GM21528 (cell line): Measurements from ENCODE around the gene CPEB3.
"Not testable (repeated sequence)": the region's sequence is repeated elsewhere in the genome, so short reads cannot be mapped to it uniquely, and the experiment has no call there.

Experiments used
- ATAC-seq: cut with Tn5 transposase; IDR thresholded peaks from one replicate; pipeline ENCODE4 v1.9.1; 2021; ENCODE audit warnings: mild to moderate bottlenecking, moderate library complexity; ENCODE audit not compliant: unreplicated experiment, low FRiP score

CPEB3 gene

DNA sequence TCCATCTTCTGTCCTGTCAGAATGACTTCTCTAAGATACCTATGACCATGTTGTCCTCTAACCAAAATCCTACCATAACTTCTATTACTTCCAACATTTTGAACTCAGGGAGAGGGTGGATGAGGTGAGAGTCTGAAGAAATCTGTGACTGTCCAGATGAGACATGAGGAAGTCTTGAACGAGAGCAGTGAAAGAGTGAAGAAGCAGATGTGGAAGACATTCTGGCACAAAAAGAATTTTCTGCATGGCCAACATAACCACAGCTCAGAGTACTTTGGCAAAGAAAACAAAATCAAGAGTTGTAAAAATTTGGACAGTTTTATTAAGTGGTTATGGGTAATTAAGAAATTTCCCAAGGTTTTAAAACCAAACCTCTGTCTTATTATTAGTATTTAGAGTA is 141.6 kb downstream of the CPEB3 start:
- ATAC-seq = no peak

DNA sequence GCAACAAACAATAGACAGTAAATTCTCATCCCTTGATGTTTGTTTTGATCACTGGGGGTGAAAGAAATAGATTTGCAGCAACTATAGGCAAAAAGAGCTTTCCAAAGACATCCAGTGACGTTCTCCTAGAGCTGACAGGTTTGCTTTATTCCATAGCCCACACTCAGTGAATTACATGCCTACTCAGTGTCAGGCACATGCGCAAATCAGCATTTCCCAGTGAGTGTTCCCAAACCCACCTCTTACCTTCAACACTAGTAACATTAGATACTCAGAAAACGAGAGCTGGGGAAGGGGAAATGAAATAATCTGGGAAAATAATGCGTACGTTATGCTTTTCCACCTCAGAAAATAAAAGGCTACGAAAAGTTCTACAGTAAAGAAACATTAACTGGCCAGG is 144.1 kb downstream of the CPEB3 start:
- no peak for ATAC-seq

DNA sequence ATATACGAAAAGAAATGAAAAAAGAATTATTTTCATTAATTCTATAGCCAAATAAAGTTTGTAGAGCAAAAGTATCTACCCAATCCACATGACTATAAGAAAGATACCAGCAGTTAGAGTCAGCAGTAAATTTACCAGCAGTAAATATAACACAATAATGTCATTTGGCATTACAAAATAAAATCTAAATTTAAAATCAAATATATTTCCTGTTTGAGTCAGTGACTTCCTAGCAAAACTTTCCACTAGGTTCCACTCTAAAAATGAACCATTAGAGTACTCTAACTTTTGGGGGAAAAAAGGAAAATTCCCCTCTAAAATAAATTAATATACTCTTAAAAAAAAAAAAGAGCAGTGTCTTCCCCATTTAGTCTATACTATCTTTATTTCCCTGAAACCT is 144.8 kb downstream of the CPEB3 start:
- no peak for ATAC-seq

DNA sequence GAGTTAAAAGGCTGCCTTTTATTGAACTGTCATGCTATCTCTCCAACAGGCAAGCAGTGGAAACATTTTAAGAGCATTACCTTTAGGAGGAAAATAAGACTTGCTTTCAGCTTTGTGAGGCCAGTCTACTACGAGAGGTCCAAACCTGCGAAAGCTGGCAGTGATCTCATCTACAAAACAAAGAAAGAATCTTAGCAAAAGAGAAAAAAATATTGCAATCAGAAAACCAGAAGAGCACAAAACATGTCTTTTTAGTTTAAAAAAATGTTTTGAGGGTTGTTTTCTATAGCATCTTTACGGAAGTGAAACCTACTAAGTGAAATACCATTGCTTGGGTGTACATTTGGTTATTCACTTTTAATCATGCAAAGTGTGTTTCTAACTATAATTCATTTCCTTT is 147.9 kb downstream of the CPEB3 start:
- peak; percentile 74 for ATAC-seq

DNA sequence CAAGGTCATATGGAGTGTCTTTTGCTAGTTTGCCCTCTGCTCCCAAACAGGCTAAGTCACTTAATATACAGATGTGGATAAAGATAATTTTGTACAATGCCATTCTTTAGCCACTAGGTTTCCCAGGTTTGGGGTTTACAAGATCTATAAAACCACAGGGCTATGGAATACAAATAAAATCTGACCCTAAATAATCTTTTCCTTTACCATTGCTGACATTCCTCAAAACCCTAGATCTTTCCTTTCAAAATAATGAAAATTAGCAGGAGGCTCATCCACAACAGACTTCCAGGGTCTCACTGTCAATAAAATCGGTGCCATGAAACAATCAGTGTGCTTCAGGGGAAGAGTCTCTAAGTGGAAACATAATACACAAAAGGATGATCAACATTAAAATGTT is 148.4 kb downstream of the CPEB3 start:
- no peak for ATAC-seq

DNA sequence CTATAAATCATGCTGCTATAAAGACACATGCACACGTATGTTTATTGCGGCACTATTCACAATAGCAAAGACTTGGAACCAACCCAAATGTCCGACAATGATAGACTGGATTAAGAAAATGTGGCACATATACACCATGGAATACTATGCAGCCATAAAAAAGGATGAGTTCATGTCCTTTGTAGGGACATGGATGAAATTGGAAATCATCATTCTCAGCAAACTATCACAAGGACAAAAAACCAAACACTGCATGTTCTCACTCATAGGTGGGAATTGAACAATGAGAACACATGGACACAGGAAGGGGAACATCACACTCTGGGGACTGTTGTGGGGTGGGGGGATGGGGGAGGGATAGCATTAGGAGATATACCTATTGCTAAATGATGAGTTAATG is 149.7 kb downstream of the CPEB3 start:
- not testable (repeated sequence) for ATAC-seq

DNA sequence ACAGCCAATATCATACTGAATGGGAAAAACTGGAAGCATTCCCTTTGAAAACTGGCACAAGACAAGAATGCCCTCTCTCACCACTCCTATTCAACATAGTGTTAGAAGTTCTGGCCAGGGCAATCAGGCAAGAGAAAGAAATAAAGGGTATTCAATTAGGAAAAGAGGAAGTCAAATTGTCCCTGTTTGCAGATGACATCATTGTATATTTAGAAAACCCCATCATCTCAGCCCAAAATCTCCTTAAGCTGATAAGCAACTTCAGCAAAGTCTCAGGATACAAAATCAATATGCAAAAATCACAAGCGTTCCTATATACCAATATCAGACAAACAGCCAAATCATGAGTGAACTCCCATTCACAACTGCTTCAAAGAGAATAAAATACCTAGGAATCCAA is 156.8 kb downstream of the CPEB3 start:
- not testable (repeated sequence) for ATAC-seq

DNA sequence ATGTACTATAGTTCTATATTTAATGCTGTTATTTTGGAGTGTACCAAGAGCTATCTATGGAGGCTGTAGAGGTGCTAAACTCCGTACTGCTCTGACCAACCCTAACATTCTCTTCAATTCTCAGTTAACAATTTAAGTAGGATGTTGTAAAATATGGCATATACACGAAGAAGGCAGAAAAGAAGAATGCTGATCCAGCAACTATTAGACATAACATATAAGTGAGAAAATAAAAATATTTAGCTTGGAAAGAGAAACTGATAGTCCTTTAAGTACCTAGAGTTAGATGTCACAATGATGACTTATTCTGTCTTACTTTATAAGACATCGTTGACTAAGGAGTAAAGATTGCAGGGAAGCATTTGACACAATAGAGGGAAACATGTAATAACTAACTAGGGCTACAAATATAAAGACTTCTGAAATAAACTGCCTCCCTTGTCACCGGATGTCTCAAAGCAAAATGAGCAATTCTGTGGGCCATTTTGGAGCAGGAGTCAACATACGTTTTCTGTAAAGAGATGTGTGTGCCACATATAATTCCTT is 159.5 kb downstream of the CPEB3 start:
- ATAC-seq = no peak

DNA sequence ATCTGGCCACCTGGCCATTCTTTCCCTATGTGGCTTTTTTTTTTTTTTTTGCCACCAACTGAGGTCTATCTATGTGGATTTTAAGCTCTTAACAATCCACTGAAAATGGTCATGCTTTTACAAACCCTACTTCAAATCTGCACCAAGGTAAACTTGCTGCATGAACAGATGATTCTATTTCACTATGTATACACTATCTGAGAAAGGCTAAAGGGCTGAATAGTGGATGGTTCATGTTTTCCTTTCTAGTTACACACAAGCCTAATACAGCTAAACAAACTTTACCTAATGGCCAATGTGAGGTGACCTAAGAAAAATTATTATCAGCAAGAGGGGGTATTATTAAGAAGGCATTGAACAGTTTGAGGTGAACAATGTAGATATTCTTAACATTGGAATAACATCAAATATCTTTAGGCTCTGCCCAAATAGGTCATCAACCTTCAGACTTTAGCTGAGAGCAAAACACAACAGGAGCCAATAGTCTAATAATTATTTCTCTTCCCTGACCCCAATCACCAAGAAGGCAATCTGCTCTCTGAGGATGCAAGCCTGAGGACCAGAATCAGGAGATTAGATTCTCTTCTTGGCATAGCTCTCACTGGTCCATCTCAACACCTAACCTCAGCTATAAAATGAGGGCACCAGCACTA is 160.1 kb downstream of the CPEB3 start:
- no peak for ATAC-seq

DNA sequence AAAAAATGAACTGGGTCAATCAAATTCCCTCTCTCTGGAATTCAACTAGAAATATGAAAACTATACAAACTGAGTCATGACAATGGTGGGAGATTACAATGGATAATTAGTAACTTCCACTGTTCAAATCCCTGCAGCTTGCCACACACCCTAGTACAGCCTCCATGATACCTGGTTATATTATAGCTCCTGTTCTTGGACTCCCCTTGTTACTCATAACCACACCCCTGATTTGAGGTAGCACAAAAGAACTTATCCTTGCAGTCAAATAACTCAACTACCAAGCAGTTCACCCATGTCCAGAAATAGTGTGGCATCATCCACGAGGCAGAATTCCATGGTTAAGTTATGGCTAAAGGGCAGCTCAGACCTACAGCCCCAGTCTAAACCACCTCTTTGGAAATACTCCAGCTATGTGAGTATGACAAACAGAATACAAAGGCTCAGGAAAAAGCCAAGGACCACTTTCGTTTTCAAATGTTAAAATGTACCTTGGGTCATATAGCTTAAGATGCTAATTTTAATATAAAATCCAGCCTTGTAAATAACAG is 164.7 kb downstream of the CPEB3 start:
- no peak for ATAC-seq

DNA sequence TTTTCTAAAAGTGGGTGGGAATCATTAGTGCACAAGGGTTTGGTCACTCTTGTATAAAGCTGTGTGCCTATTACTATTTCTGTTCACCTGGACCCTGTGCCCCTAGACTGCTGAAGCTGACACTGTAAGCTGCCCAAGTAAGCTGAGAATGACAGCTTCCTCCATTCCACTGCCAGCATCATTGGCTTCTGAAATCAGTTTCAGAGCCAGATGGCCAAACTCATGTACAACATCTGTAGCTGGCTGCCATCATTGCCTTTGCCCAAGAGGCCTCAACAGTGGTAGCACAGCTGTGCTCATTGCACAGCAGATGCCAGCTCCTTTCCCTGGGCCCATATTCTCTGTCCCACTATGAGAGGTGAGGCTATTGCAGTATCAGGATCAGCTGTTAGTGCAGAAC is 165.7 kb downstream of the CPEB3 start:
- no peak for ATAC-seq

DNA sequence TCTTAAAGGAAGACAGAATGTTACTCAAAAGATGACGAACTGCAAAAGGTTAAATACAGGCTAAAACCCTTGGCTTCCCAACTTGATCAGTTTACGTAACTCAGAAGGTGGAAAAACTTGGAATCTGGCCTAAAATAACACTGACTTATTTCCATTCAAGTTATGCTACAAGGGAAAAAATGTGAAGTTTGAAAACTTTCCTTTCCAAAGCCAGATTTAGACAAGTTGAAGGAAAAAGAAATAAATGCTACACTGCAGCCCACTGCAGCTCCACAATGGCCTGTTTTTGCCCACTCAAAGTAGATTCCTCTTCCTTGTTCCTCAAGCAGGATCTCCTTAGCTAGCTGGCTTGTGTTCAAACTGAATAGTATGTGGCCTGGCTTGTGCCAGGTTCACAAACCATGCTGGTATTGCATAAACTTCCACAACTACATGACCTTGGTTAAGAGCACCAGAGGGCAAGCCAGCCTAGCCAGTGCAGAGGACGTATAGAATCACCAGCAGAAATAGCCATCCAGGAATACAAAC is 166.2 kb downstream of the CPEB3 start:
- no peak for ATAC-seq

DNA sequence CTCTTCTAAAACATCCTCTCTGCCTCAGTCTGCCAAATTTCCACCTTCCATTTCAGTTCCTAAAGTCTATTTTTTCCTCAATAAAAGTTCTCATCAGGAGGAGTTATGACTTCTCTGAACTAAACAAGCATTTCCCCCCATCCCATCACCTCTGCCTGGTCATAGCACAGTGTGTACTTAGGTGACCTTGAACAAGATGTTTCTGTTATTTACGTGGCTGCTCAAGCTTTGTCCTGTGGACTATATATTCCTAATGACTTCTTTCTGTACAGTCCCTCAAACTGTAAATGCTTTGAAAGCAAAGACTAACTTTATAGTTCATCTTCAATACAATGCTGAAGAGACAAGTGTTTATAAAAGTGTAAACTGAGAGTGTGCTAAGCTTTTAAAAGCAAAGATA is 166.9 kb downstream of the CPEB3 start:
- ATAC-seq = no peak

DNA sequence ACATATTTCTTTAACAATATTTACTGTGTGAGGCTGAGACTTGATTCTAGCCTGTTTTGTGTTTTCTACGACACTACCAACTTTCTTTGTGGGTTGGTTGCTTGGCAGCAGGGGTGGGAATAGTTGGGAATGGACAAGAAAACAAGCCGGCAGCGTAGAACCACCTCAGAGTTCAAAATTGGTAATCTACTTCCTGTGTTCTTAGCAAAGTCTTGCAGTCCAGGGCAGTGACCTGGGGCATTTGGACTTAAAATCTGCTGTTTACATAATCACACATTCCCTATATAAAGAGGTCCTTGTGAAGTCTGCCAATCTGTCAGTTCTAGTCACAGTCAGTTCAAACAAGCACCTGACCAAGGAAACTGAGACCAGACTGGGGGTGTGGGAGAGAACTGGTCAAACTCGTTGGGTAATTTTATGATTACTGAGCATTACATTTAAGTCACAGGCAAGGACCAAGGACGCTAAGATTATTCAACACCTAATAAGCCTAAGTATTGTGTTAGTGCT is 167.9 kb downstream of the CPEB3 start:
- ATAC-seq = no peak

DNA sequence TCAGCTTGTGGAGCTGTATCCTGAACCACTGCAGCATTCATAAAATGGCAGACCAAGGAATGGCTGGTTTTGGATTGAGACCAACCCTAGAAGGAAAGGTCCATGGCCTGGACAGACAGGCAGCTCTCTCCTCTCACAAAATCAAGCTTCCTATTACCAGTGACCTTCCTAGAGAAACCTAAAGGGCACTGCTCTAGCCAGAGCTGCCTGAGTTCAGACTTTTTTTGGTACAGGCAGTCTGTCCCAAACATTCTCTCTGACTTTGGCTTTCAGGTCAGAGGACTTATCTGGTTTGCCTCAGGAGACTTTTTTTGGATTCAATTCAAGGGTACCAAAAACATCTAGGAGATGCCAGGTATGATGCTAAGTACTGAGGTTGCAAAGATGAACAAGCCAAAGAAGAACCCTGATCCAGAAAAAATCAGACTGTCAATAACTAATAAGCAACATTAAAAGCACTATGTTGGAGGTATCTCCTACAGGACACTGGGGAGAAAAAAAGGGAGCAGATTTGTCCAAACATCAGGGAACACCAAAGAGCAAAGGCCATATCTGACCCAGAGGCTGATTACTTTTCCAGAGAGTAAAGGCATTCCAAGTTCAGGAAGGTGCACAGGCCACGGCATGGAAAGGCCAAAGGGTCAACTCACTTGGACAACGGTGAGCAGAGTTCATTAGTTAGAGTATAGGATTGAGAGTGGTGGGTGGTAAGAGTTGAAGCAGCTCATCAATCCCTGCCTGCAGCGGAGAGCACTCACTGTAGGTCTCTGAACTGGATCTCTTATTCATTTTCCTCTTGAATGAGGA is 169.0 kb downstream of the CPEB3 start:
- ATAC-seq = no peak

DNA sequence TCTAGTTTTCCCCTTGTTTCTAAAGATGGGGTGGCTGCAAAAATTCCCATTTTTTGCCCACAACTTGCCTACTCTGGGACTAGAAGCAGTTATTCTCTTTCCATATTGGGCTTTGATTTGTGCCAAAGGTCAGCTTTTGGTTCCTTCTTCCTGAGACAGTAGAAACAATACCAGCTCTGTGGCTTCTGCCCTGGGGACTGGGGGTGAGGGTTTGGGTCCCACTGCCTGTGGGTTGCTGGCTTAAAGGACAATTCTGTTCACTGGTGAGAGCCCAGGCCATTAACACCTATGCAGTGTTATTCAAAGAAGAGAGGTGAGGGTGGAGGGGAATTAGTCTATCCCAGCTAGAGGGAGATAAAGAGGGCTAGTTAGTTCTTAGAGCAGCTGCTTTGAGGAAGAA is 171.5 kb downstream of the CPEB3 start:
- no peak for ATAC-seq

DNA sequence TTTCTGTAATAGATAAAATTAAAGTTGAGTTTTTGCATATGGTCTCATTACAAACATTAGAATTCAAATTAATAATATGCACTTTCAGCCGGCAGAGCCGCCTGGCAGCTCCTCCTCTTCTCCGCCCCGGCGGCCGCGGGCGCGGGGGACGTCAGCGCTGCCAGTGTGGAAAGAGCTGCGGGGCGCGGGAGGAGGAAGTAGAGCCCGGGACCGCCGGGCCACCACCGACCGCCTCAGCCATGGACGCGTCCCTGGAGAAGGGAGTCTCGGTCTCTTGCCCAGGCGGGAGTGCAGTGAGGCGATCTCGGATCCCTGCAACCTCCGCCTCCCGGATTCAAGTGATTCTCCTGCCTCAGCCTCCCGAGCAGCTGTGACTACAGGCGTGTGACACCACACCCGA is 176.0 kb downstream of the CPEB3 start:
- ATAC-seq = not testable (repeated sequence)

DNA sequence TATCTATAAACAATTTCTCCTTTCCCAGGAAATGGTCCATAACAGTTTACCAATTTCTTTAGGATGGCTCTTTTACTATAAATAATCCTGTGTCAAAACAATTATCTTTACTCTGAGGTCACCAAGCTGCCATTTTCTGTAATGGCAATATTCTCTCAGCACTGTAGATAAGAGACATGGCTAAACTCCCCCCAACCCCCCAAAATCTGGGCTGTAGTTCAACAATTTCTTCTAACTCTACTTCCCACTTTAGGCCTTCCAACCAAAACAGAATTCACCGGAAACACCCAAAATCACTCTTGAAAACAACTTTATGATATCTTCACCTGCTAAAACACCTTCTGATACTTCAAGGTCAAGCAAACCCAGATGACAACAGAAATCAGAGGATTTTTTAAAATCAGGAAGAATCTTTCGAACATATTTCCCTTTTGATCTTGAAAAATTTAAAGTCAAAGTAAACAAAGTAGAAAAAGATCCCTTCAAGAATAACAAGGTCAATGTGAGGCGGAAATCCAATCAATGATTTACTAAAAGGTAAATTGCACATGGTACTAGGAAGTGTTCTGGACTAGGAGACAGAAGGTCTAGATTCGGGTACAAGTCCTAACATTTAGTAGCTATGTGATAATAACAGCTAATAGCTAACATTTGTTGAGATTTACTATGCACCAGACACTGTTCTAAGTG is 176.8 kb downstream of the CPEB3 start:
- no peak for ATAC-seq

DNA sequence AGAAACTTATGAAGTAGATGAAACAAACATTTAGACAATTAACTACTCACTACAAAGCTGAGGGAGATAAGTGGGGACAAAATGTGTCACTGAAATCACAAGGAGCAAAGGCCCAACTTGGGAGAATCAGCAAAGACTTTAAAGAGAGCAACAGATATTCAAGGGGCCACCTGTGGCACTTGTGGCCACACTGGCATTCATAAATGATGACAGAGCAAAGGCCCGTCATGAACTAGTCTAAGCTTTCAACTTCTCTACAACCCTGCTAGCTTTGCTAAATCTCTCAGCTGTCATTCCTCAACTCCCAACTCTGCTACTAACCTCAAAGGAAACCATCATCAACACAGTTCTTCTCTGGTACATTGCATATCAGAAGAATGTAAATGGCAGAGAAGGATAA is 178.4 kb downstream of the CPEB3 start:
- no peak for ATAC-seq

DNA sequence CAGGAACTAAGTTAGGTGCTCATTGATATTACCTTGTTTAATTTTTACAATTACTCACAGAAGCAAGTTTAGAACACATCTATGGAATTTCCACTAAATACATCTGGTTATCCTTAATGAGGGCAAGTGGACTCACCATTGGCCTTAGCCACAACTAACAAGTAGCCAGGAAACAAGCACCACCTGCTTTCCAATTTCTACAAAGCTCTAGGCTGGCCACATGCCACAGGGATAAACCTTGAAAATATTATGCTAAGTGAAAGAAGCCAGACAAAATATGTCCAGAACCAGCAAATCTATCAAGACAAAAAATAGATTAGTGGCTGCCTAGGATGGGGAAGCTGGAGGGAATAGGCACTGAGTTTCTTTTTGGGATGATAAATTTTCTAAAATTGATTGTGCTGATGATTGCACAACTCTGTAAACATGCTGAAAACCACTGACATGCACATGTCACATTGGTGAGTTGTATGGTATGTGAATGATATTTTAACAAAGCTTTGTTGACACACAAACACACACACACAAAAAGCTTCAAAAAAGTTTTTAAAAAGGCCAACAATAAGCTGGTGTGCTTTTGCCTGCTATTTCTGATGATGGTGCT is 179.4 kb downstream of the CPEB3 start:
- ATAC-seq = no peak
